Embryonic facial prominence (tissue), 1 donor: ENCODE measurements around the gene PTPRM.
"Not testable (repeated sequence)": the region's sequence is repeated elsewhere in the genome, so short reads cannot be mapped to it uniquely, and the experiment has no call there.

Source experiments
- DNase-seq: peaks from one replicate; pipeline ENCODE4 v3.0.0-alpha.2; 2016; ENCODE audit errors: extremely low spot score

The PTPRM gene

GRCh38 chr18:7726522-7726921 is 159.4 kb downstream of the PTPRM start:
- no peak for DNase-seq

- DNase-seq, result no peak
These were observed 160.4 kb downstream of the PTPRM start for GRCh38 chr18:7727361-7728076.

GRCh38 chr18:7728297-7728696 is 161.2 kb downstream of the PTPRM start:
- no peak for DNase-seq

- DNase-seq, result no peak
These were observed 162.8 kb downstream of the PTPRM start for GRCh38 chr18:7729868-7730267.

- no peak for DNase-seq
These were observed 163.6 kb downstream of the PTPRM start for GRCh38 chr18:7730682-7731081.

GRCh38 chr18:7733642-7734041 is 166.5 kb downstream of the PTPRM start:
- no peak for DNase-seq

GRCh38 chr18:7735196-7735595 is 168.1 kb downstream of the PTPRM start:
- no peak for DNase-seq

- no peak for DNase-seq
These were observed 168.6 kb downstream of the PTPRM start for GRCh38 chr18:7735626-7736175.

- DNase-seq, result not testable (repeated sequence)
These were observed 169.4 kb downstream of the PTPRM start for GRCh38 chr18:7736526-7736925.

GRCh38 chr18:7737550-7737949 is 170.4 kb downstream of the PTPRM start:
- DNase-seq, result no peak

GRCh38 chr18:7740821-7741220 is 173.7 kb downstream of the PTPRM start:
- no peak for DNase-seq

- DNase-seq, result no peak
These were observed 174.5 kb downstream of the PTPRM start for GRCh38 chr18:7741640-7742039.

- DNase-seq, result no peak
These were observed 175.1 kb downstream of the PTPRM start for GRCh38 chr18:7742224-7742623.

GRCh38 chr18:7743256-7743655 is 176.1 kb downstream of the PTPRM start:
- DNase-seq, result no peak

- no peak for DNase-seq
These were observed 179.0 kb downstream of the PTPRM start for GRCh38 chr18:7746106-7746505.

- DNase-seq, result no peak
These were observed 181.3 kb downstream of the PTPRM start for GRCh38 chr18:7748251-7749007.

- no peak for DNase-seq
These were observed 181.9 kb downstream of the PTPRM start for GRCh38 chr18:7749008-7749405.

GRCh38 chr18:7749510-7749981 is 182.4 kb downstream of the PTPRM start:
- DNase-seq, result no peak

- DNase-seq, result no peak
These were observed 183.1 kb downstream of the PTPRM start for GRCh38 chr18:7750095-7750663.

- DNase-seq, result no peak
These were observed 183.8 kb downstream of the PTPRM start for GRCh38 chr18:7750966-7751365.

- DNase-seq, result no peak
These were observed 187.1 kb downstream of the PTPRM start for GRCh38 chr18:7754258-7754657.

GRCh38 chr18:7754725-7755181 is 187.6 kb downstream of the PTPRM start:
- DNase-seq, result no peak
